Stimulated activated naive CD8-positive, alpha-beta T cell treated with anti-CD3 and anti-CD28 coated beads, Interleukin-15, Interleukin-2, amounts not matched to agents 100 U/mL and 50 U/mL, for 24 hours (primary cell): ENCODE results near the gene VIPR1.
A peak's percentile ranks its signal among the peaks of the same experiment; 100 is the strongest.

ENCODE experiments used
- ATAC-seq: fragments of 150-1000 bp; cut with Tn5 transposase; one replicate; pipeline ENCODE4 v1.10.0; 2021
- DNase-seq: peaks from one replicate; pipeline ENCODE4 v3.0.0; 2021

Gene VIPR1

DNA sequence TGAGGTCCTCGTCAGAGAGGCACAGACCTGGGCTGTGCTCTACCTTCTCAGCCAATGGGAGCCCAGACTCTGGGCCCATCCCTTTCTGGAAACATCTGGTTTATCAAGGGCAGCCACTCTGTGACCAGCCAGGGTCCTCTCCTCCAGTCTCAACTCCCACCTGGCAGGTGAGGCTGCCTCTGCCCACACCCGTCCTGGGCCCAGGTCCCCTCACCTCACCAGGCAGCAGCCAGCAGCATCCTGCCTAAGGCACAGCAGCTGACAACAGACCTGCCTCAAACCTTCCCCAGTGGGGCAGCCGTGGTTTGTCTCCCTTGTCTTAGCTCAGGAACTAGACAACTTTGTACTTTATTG, 8.7 kb upstream of the VIPR1 start:
- ATAC-seq (no peak), DNase-seq (no peak)

DNA sequence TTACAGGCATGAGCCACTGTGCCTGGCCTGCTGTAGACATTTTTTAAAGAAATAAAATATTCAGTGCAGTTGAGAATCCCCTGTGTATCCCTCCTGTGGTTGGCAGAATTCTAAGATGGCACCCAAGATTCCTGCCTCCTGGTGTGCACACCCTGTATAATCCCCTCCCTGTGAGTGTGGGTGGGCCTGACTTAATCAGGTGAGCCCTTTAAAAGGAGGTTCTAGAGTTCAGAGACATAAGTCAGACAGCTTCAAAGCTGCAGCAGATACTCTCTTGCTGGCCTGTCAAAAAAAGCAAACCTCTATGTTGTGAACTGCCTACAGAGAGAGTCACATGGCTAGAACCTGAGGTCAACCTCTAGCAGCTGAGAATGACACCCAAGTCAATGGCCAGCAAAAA, 7.0 kb upstream of the VIPR1 start:
- ATAC-seq (no peak), DNase-seq (no peak)

DNA sequence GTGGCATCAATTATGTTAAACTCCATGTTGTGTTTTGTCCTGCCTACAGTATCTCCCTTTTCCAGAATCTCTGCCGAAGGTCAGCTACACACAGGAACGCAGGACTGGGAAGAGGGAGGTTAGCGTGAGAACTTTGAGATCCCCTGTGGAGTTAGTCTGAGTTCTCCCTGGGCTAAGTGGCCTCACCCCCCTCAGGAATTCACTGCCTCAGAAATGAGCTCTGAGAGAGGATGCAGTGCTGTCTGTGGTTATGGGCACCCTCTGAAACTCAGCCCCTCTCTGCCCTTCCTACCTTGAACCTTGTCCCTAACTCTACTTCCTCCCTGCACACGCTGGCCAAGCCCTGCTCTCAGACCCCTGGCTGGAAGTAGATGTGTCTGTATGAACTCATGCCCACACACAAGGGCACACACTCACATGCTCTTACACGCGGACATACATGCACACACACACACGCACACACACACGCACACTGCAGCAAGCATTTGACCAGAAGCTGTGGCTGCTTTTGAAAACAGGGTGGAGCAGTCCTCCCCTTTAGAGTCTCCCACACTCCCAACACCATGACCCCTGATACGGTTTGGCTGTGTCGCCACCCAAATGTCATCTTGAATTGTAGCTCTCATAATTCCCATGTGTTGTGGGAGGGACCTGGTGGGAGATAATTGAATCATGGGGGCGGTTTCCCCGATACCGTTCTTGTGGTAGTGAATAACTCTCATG, 5.3 kb upstream of the VIPR1 start:
- ATAC-seq (no peak), DNase-seq (no peak)

DNA sequence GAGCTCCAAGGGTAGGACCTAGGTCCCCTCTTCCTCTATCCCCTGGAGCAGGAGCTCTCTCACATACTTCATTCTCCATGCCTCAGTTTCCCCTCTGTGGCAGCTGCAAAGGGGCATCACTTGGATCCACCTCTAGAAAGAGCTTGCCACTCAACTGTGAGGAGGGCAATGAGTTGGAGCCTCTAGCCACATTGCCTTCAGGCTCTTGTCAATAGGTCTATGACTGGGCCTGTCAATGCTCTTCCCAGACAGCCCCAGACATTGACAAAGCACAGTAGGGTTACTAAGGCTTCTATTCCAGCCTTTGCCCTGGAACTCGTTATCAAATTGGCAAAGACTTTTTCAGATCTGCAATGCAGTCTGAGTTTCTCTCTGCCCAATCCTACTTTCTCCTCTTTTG, 4.4 kb upstream of the VIPR1 start:
- DNase-seq (no peak), ATAC-seq (no peak)

DNA sequence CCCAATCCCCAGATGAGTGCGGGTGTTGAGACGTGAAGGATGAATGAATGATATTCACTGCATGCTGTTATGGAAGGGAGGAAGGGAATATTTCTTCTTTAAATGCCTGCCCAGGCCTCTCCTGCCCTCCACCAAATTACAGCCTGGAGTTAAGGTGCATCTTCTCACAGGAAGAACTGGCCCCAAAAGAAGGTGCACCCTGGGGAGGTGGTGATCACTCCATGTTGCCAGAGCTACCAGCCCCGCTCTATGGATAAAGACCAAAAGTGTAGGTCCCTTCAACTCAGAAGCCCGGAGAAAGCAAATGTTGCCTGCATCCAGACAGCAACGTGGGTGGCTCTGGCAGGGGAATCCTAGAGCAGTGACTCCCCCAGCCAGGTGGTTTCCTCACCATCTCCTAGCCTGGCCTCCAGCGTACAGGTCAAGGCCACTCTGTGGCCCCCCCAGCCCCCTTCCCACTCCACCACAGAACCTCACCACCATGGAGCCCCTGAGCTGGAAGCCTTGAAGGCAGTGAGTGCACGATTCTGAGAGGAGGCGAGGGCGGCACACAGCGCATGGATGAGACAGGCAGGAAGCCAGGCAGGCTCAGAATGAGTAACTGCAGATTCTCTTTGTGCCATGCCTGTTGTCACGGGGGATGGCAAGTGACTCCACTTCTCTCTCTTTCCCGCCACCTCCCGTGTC, 3.5 kb upstream of the VIPR1 start:
- ATAC-seq (no peak), DNase-seq (no peak)

DNA sequence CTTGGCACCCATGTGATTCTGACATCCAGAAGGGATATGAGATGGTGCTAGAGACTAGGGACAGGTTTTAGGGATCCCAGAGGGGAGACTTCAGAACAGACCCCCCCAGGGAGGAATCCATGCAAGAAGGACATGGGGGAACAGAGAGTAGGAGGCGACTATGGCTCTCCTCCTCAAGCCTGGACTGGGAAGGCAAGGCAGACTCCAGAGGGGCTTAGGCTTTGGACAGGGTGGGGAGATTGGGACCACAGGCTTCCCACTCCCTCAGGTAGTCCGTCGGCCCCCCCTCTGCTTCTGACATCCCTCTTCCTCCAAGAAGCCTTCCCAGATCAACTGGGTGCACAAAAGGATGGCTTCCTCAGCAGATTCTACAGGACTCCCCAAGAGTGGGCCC, 3.0 kb upstream of the VIPR1 start:
- DNase-seq: no peak
- ATAC-seq: no peak

DNA sequence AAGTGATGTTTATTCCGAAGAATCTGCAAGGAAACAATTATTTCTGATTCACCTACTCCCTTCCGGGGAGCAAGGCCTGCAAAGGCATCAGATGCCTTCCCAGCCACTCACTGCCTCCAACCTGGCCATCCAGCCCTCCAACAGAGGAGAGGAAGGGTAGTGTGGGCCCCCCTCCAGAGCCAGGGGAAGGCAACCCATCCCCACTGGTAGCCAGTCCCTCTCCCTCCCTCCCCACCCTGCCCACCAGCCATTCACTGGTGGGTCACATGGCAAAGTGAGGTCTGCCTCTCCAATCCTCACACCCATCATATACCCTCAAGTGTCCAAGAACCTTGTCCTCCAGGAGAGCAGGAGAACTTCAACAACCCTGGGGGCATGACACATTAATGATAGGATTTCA, 2.4 kb upstream of the VIPR1 start:
- DNase-seq: no peak
- ATAC-seq: no peak

DNA sequence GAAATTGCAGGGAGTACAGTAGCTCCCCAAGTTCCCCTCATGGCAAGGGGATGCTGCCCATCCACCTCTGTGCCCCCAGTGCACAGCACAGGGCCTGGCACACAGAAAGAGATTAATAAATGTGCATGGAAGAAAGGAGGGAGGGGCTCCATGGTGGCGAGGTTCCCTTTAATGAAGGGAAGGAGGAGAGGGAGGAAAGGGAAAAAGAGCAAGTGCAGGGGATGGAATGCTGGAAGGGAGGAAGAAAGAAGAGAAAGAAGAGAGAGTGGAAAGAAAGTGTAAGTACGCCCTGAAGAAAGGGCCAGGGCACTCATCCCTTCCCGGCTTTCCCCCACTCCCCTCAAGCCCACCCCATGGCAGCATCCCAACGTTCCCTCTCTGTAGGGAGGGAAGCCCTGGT, 1.5 kb upstream of the VIPR1 start:
- no peak for DNase-seq
- ATAC-seq: no peak

DNA sequence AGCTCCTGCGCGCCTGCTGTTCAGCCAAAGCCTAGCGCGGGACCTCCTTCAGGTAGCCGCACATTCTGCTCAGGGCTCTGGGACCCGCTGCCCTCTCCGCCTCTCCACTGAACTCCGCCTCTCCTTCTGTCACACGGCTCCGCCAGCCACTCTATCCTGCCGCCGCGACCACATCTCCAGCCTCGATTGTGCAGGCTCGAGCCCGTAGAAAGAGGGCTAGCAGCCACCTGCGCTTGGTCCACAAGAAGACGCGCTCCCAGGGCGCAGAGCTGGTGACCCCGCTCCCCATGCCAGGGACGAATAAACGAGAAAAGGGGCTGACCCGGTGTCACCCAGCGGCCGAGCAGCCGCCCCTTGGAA, 1.1 kb upstream of the VIPR1 start:
- peak; percentile 16 for DNase-seq

DNA sequence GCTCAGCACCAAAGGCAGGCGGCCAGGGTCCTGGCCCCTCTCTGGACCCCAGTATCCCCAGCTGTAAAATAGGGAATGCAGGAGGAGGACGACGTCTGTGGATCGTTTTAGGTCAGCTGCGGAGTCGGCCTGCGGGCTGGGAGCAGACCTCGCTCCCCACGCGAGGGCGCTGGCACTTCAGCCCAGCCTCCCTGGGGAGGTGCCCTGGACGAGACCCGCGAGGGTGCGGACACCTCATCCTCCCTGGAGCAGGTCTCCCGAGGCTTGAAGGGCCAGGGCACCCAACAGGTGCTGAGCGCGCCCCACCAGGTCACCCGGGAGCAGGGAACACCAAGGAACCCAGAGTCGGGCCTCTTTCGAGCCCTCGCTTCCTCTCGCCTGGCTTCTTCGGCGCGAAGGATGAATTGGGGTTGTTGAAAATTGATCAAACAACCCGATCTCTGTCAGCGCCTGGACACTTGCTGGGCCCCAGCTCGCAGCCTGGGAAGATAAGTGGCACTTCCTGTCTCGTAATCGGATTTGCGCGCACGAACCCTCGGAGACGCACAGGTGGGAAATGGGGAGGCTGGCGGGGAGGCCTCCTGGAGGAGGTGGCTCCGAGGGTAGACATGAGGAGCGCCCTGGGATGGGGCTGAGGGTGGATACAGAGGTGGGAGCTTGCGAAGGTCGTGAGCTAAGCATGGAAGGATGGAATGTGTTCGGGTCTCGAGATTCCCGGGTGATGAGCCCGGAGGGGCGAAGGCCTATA, 588 bp upstream of the VIPR1 start:
- ATAC-seq (peak; percentile 46), DNase-seq (peak; percentile 75)

More for the DNA sequence above, 1.1 kb upstream of the VIPR1 start:
- no peak for ATAC-seq

DNA sequence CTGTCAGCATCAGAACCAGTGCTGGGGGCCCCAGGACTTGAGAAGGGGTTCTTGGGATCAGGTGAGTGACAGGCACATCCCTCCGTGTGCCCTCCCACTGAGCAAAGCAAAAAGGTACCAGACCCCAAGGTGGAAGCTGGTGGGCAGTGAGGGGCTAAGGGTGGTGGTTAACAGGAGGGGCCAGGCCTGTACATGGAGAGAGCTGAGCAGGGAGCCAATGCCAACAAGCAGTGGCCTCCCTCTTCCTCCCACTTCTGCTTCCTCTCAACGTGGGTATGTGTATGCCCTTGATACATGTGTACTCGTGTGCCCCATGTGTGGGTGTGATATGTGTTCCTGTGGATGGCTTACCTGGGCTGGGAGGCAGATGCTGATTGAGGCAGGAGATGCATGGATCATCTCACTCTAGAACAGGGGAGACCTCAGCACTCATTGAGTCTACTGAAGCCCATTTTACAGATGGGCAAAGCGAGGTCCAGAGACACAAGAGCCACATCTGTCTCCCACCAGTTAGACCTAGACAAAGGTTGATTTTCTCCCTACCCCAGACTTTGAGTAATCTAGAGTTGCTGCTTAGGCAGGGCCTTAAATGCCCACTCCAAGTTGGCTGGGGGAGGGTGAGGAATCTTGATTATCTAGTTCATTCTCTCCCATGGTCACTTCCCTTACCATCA, 945 bp downstream of the VIPR1 start:
- ATAC-seq (no peak), DNase-seq (no peak)

DNA sequence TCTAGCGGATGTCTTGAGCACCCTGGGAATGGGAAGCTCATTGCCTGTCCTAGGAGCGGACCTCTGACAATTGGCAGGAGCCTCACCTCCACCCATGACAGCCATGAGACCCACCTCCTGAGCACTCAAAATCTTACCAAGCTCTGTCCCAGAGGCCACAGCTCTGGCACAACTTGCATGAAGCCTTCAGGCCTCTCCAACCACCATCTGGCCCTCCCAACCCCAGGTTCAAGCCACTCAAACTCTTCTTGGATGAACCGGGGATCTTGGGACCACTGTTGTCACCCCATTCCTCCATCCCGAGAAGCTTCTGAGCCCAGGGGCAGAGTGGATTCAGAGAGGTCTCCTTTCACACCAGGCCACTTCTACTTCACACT, 1.5 kb downstream of the VIPR1 start:
- ATAC-seq: no peak
- peak; percentile 1 for DNase-seq

DNA sequence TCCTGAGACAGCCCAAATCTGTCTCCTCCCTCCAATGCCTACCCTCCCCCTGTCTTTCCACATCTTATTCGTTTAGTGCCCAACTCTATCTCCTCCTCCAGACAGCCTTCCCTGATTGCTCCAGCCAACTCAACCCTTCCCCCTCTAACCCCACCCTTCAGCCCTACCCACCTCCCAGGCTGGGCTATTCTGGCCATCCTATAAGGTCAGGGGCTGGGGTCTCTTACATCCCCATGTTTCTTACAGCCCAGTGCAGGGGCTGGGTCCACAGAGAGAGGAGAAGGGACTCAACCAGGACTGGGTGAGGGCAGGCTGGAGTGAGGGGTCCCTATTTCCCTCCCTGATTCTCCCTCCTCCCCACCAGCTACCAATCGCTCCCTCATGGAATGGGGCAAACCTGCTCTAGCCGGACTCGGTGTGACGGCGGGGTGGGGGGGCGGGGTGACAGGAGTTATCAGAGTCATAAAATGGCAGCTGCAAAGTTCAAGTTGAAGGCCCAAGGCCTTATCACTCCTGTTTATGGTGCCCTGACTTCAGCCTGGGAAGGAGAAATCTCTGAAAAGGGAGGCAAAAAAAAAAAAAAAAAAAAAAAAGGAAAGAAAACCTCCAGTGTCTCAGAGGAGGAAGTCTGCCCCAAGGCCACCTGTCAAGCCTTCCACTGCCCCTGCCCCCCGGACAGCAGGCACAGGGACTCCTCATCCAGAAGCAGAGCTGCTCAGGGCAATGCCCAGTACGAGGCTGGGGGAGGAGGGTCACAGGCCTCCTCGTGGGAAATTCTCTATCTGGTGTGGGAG, 2.1 kb downstream of the VIPR1 start:
- ATAC-seq (no peak), DNase-seq (peak; percentile 1)

DNA sequence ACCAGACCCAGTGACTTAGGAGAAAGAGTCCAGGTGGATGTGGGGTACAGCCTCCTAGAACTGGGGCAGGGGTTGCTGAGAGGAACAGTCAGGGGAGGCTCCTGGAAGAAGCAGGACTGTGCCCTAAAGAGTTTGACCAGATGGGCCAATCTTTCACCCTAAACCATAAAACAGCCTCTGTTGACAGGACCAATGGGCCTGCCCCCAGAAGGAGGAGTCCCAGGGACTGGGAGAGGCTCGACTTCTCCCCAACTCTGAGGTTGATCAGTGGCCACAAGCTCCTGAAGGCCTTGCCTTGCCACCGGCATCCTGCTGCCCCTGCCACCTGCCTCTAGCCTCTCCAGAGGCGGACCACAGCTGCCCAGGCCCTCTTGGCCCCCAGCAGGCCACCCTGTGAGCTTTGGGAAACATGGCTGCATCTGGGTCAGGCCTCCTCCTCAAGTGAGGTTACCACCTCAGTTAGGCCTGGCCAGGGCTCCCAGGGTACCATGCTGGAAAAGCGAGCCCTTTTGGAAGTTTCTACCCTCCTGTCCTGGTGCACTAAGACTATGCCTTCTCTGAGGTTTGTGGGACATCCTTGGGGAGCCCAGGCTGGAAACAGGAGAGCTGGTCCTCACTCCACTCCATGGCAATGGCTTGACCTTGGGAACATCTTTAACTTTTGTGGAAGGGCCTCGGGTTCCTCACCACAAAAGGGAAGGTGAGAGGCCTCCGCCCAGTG, 2.8 kb downstream of the VIPR1 start:
- DNase-seq (peak; percentile 2), ATAC-seq (no peak)

DNA sequence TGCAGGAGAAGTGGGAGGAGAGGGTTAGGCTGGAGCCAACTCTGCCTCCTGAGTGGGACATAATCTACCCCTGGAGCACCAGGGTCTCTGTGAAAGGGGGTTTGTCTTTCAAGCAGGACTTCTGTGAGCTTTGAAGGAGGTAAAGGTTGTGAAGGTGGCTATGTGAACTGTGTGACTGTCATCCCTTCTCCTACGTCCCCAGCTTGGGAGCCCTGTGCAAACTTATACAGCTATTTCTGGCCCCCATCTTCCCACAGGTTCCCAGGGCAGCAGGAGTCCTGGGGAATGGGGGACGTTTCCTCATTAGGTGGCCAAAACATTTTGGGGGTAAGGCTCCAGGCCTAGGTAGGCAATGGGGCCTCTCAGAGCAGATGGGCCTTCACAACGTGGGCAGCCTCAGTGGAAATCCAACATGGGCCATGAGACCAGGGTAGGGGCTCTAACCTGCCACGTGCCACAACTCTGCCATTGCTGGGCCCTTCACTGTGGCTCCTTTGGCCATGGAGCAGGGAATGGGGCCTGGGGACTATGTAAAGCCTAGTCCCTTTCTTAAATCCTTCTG, 3.5 kb downstream of the VIPR1 start:
- DNase-seq (peak; percentile 2), ATAC-seq (no peak)

DNA sequence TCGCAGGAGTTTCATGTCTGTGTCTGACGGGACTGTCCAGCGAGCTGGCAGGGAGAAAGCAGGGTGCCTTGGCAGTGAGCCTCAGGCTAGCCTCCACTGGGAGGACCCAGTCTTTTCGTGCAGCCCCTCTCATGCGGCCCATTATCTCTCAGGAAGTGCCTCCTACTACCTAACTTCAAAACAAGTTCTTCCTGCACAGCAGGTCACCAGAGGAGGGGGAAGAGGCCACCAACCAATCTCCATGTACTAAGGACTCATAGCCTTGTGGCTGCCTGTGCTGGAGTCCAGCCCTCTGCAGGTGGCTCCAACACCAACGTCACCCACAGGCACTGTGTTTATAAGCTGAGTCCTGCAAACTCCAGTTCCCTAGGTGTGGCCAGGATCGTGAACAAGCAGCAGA, 4.8 kb downstream of the VIPR1 start:
- DNase-seq (peak; percentile 5), ATAC-seq (no peak)

DNA sequence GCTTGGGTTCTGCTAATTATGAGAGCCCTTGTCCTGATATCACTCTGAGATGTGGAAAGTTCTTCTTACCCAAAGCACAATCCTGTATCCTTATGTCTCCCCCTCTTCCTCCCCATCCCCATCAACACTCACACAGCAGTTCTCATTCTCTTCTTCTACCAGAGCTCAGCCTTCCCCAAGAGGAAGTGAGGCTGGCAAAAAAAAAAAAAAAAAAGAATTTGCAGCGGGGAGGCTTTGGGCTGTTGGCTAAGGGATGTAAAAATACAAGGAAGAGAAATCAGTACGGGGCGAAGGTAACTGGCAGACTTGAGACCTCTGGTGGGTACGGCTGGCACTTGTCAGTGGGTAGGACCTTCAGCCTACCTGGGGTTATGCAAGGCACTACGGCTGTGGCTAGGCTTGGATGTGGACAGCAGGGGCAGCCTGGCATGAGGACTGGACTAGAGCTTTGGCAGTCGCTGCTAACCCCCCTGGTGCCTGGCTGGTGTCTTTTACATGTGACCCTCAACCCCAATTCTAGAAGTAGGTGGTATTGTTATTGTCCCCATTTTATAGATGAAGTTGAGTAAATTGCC, 5.4 kb downstream of the VIPR1 start:
- ATAC-seq (no peak), DNase-seq (peak; percentile 4)

DNA sequence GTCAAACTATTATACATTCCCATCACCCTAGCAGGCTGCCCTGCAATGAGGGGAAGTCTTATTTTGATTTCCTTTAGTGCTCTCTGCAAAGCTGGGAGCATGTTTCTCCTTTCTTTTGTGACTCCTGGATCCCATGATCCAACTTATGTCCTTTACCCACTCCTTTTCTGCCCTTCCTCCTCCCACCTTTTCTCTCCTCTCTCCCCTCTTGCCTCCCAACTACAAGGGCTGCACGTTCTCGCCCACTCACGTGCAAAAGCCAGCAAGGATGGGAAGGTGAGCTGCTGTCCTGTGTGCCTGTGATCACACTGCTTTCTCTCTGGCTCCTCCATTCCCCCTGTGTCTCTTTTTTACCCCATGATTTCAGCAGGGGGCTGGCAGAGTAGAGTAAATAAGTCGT, 6.1 kb downstream of the VIPR1 start:
- ATAC-seq (no peak), DNase-seq (no peak)

DNA sequence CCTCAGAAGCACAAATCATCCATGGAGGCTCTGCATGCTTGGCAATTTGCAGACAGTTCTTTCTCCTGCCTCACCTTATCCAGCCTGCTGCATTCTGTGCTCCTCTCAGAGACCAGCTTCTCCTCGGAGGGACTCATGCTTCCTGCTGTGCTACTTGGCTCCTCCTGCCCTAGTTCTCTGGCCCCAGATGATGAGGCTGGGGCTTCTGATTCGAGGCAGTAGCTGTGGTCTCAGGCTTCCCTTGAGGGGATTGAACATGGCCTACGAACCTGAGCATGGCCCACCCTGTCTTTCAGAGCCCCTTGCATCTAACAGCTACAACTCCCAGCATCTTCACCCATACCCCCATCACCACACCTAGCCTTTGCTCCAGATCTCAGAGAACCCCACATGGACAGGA, 6.7 kb downstream of the VIPR1 start:
- ATAC-seq: no peak

DNA sequence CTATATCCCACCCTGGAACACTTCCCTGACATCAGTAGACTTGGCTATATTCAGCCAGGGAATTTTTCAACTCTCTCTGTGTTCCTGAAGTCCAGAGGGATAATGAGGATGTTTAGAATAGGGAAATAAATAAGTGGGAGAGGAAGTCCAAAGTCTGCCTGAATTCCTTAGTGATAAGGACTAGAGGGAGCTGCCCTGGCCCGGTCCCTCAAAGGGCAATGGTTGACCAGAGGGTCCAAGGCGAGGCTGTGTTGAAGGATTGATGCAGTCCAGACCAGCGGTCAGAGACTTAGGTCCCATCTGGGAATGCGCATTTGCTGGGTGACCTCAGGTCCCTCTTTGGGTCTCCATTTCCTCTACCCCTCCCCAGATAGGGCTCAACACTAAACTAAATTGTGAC, 7.9 kb downstream of the VIPR1 start:
- no peak for ATAC-seq
- no peak for DNase-seq

More for the DNA sequence above, 6.7 kb downstream of the VIPR1 start:
- no peak for DNase-seq

DNA sequence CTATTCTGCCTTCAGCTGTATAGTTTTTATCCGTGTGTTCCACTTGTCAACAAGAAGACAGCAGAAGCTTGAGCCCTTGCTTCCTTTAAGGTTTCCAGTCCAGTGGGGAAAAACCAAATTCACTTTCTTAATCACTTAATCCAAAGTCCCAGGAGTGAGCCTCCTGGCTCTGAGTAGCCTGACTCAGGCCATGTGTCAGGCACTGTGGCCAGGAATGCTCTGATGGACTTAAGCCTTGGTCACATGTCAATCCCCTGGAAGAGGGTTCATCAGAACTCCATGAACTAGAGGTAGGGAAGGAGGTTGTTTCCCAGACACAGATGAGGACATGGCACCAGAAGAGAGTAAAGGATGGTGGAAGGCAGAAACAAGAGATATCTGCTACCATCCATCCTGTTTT, 8.8 kb downstream of the VIPR1 start:
- ATAC-seq (no peak), DNase-seq (no peak)
